ENCODE results near the gene PGBD2. TPM values are rescaled to one million over a fixed set of nuclear protein-coding genes. Genes with fewer than 3 reads are reported as not detected.

Gene PGBD2
- 7.7 and 7.8 TPM in 2 replicates for total RNA-seq (2021; fragmentation: NEBNext Ultra II Directional; extraction: Animal tissue kit (Norgen Biotek cat#: 25700))
- polyA plus RNA-seq (2011; rRNA removed): 3.2 and 4.5 TPM in 2 replicates
- polyA plus RNA-seq (2011; cell fraction: cytosol; rRNA removed): 5.9 TPM
- polyA plus RNA-seq (2011; cell fraction: nucleus; rRNA removed): 5.0 TPM
- 5.6 to 7.2 TPM (median 6.3 TPM) in 4 replicates for polyA plus RNA-seq (2012, experiment 1 of 2)
- 1.2 TPM for polyA plus RNA-seq (2012, experiment 2 of 2)
- polyA plus RNA-seq (2013, experiment 1 of 2): 4.0 TPM
- polyA plus RNA-seq (2013, experiment 2 of 2): 3.7 TPM
- polyA minus RNA-seq (2011; rRNA and poly(A)+ RNA removed): 11.7 and 12.8 TPM in 2 replicates
- polyA minus RNA-seq (2011; cell fraction: cytosol; rRNA and poly(A)+ RNA removed): 3.9 TPM
- polyA minus RNA-seq (2011; cell fraction: nucleus; rRNA and poly(A)+ RNA removed): 8.0 TPM
- long read RNA-seq, experiment 1, partial matches to known transcripts: 0 of 7 reads
- long read RNA-seq, experiment 1, other reads (novel, unspliced or antisense): 6 of 7 reads
- long read RNA-seq, experiment 2, transcript PGBD2-201 (3 exons, 2,136 nt): major isoform, 7 of 10 reads
- long read RNA-seq, experiment 2, partial matches to known transcripts: 0 of 10 reads
- long read RNA-seq, experiment 2, other reads (novel, unspliced or antisense): 3 of 10 reads

- Histone ChIP-seq H3K4me2 (ENCODE audit: insufficient read depth in 1 of 2, low read depth in 2 of 2, low read length in 2 of 2) (peak within 1 kb of the TSS; percentile 64 to 82), H3K4me3 (ENCODE audit: extremely low read depth in 1 of 4, insufficient read depth in 2 of 4, low read depth in 3 of 4, low read length in 4 of 4) (peak within 1 kb of the TSS; percentile 52 to 82 (median 76)), H2BK12ac (ENCODE audit: low read depth, low read length) (peak within 1 kb of the TSS; percentile 100), H2BK120ac (replicated peaks; ENCODE audit: low read depth, low read length) (peak within 1 kb of the TSS; percentile 86), H2BK15ac (ENCODE audit: low read length) (peak within 1 kb of the TSS; percentile 100), H2AK5ac (ENCODE audit: low read depth, low read length) (peak within 1 kb of the TSS; percentile 41), H3K79me1 (ENCODE audit: low read depth, low read length) (peaks cover 2% of the 10 kb centered on the region; the same call in 1 of the 2 replicates), H3K9ac (replicated peaks in 1 of 4; ENCODE audit: extremely low read depth in 1 of 4, low read depth in 3 of 4, low read length in 3 of 4) (peak within 1 kb of the TSS; percentile 86 to 99 (median 94)), H3K36me3 (ENCODE audit: control insufficient read depth in 2 of 4, insufficient read depth in 4 of 4, low read length in 3 of 4) (0 out of 8 replicates have a peak, but pooled peaks cover 0 to 5% (median 0%) of the 10 kb centered on the region in 4 experiments), H4K91ac (replicated peaks; ENCODE audit: insufficient read length, low read length) (peak within 1 kb of the TSS; percentile 99), H3K4ac (replicated peaks; ENCODE audit: insufficient read length, low read depth, low read length) (peak within 1 kb of the TSS; percentile 99), H4K20me1 (replicated peaks in 1 of 2; ENCODE audit: control insufficient read depth in 1 of 2, insufficient read depth in 2 of 2, low read length in 2 of 2) (no peaks in the 10 kb centered on the region), H3K4me1 (replicated peaks in 1 of 4; ENCODE audit: control insufficient read depth in 3 of 4, insufficient read depth in 4 of 4, low read length in 3 of 4) (peaks cover 0 to 8% (median 3%) of the 10 kb centered on the region in 4 experiments; a peak in 3 of 7 replicates), H3K18ac (ENCODE audit: extremely low read depth, low read length) (peak within 1 kb of the TSS; percentile 100), H3K27me3 (replicated peaks in 1 of 4; ENCODE audit: control insufficient read depth in 3 of 4, extremely low read depth in 1 of 4, insufficient read depth in 3 of 4, low read length in 3 of 4) (no peaks in the 10 kb centered on the region), H2BK5ac (ENCODE audit: low read depth, low read length) (peak within 1 kb of the TSS; percentile 100), H3K23me2 (ENCODE audit: low read depth, low read length) (peaks cover 6% of the 10 kb centered on the region), H4K5ac (ENCODE audit: insufficient read length, low read depth, low read length) (peak within 1 kb of the TSS; percentile 98), H4K8ac (ENCODE audit: extremely low read depth, insufficient read depth, low read length) (peak within 1 kb of the TSS; percentile 99), H3K79me2 (ENCODE audit: control insufficient read depth in 1 of 2, insufficient read depth in 2 of 2, low read length in 2 of 2) (peaks cover 0 to 37% of the 10 kb centered on the region in 2 experiments; a peak in 2 of 4 replicates), H3K9me3 (ENCODE audit: insufficient read depth in 2 of 2, low read depth in 1 of 2, low read length in 1 of 2) (no peaks in the 10 kb centered on the region), H3K27ac (ENCODE audit: low read depth, low read length) (peak within 1 kb of the TSS; percentile 99), H2AFZ (ENCODE audit: low read length) (peak within 1 kb of the TSS; percentile 99), H2BK20ac (ENCODE audit: low read length) (no peak within 1 kb of the TSS), H3K14ac (ENCODE audit: insufficient read length) (no peak within 1 kb of the TSS), H3K23ac (ENCODE audit: insufficient read length) (no peak within 1 kb of the TSS), H3K56ac (replicated peaks; ENCODE audit: insufficient read length, low read depth, low read length) (peak within 1 kb of the TSS; percentile 91)
- FAIRE-seq (no peak), DNase-seq (ENCODE audit: low read depth in 1 of 2, low spot score in 2 of 2) (peak; percentile 81 to 99)
- CTCF ChIA-PET (ENCODE audit: partially characterized antibody): interaction anchor here (0.7 to 1.7 kb wide), 9 partner anchors 17 to 64 kb away, joined by 3 to 5 read pairs (median 4); no protein-coding TSS in a partner anchor
- 1% methylated on average over 33 of the region's 80 CpGs; no CpG with 5 or more reads in 1 of the 2 experiments for WGBS, 2 experiments (ENCODE audit: extremely low coverage in 1 of 2, insufficient coverage in 1 of 2, insufficient read length in 1 of 2, insufficient replicate concordance in 2 of 2, low coverage in 1 of 2, low lambda C conversion rate in 2 of 2, missing lambda C conversion rate in 1 of 2)
- POLR2A ChIA-PET (ENCODE audit: partially characterized antibody): interaction anchor here (0.7 to 2.0 kb wide), 20 partner anchors 9 to 99 kb away, joined by 3 to 18 read pairs (median 4); partner anchors contain the start of genes SH3BP5L, ZNF672 and ZNF692
- peak; percentile 78 for TF ChIP-seq CREB1 (IDR thresholded peaks at IDR 0.05)
- TF ChIP-seq NRF1 (IDR thresholded peaks at IDR 0.05; ENCODE audit: low read depth, low read length): no peak
- peak; percentile 9 to 59; a peak in 2 of 3 replicates for TF ChIP-seq EP300 (IDR thresholded peaks at IDR 0.05; ENCODE audit: borderline replicate concordance in 1 of 2, low read depth in 2 of 2, low read length in 2 of 2)
- peak; percentile 93 for TF ChIP-seq TAF7 (optimal IDR thresholded peaks at IDR 0.05; ENCODE audit: borderline replicate concordance, low read depth, low read length)
- TF ChIP-seq EGR1 (IDR thresholded peaks at IDR 0.05; ENCODE audit: borderline replicate concordance, low read depth, low read length): peak; percentile 63
- peak; percentile 94 for TF ChIP-seq ASH2L (IDR thresholded peaks at IDR 0.05; ENCODE audit: low read length)
- no peak for TF ChIP-seq CEBPB (IDR thresholded peaks at IDR 0.05; ENCODE audit: low read depth, low read length)
- no peak for TF ChIP-seq EZH2 (IDR thresholded peaks at IDR 0.05; ENCODE audit: low read depth, low read length, severe bottlenecking)
- peak; percentile 99 for TF ChIP-seq POLR2AphosphoS5 (IDR thresholded peaks at IDR 0.05; ENCODE audit: low read depth, low read length)
Measured at GRCh38 chr1:248906009-248906752, at the start of gene PGBD2. TSS of gene PGBD2 (plus strand) at chr1:248906235. CDS start at chr1:248913863, 7,628 bp downstream.
